ENCODE data around the gene PTPRJ.
"Not testable (repeated sequence)": the region's sequence is repeated elsewhere in the genome, so short reads cannot be mapped to it uniquely, and the experiment has no call there.

PTPRJ gene

GRCh38 chr11:47980088-47980906 lies at the start of gene PTPRJ:
Gene PTPRJ (plus strand): TSS chr11:47980559. CDS start chr11:47980913, 354 bp downstream.
- DNase-seq (ENCODE audit: low read depth in 2 of 2): peak; percentile 37 to 56

GRCh38 chr11:47932544-47932943 lies 47.8 kb upstream of the PTPRJ start:
- DNase-seq (ENCODE audit: low read depth in 2 of 2): no peak

- not testable (repeated sequence) for DNase-seq (ENCODE audit: low read depth in 2 of 2)
Measured at GRCh38 chr11:47933797-47934196, 46.6 kb upstream of the PTPRJ start.

- DNase-seq (ENCODE audit: low read depth in 2 of 2): no peak
Measured at GRCh38 chr11:47938791-47939560, 41.4 kb upstream of the PTPRJ start.

- no peak for DNase-seq (ENCODE audit: low read depth in 2 of 2)
Measured at GRCh38 chr11:47940904-47941649, 39.3 kb upstream of the PTPRJ start.

GRCh38 chr11:47941907-47942558 lies 38.3 kb upstream of the PTPRJ start:
- no peak for DNase-seq (ENCODE audit: low read depth in 2 of 2)

GRCh38 chr11:47943721-47944586 lies 36.4 kb upstream of the PTPRJ start:
- DNase-seq (ENCODE audit: low read depth in 2 of 2): no peak

GRCh38 chr11:47944632-47945031 lies 35.7 kb upstream of the PTPRJ start:
- DNase-seq (ENCODE audit: low read depth in 2 of 2): no peak

GRCh38 chr11:47946682-47947559 lies 33.4 kb upstream of the PTPRJ start:
- DNase-seq (ENCODE audit: low read depth in 2 of 2): peak in 1 of 2 donors; percentile 6

GRCh38 chr11:47948137-47948536 lies 32.2 kb upstream of the PTPRJ start:
- DNase-seq (ENCODE audit: low read depth in 2 of 2): no peak

- DNase-seq (ENCODE audit: low read depth in 2 of 2): not testable (repeated sequence)
Measured at GRCh38 chr11:47949001-47949675, 31.2 kb upstream of the PTPRJ start.

GRCh38 chr11:47950396-47950795 lies 30.0 kb upstream of the PTPRJ start:
- peak; percentile 36 to 39 for DNase-seq (ENCODE audit: low read depth in 2 of 2)

- DNase-seq (ENCODE audit: low read depth in 2 of 2): not testable (repeated sequence)
Measured at GRCh38 chr11:47951504-47951903, 28.9 kb upstream of the PTPRJ start.

- DNase-seq (ENCODE audit: low read depth in 2 of 2): no peak
Measured at GRCh38 chr11:47955061-47955755, 25.2 kb upstream of the PTPRJ start.

GRCh38 chr11:47960015-47960414 lies 20.3 kb upstream of the PTPRJ start:
- no peak for DNase-seq (ENCODE audit: low read depth in 2 of 2)

GRCh38 chr11:47961383-47961782 lies 19.0 kb upstream of the PTPRJ start:
- no peak for DNase-seq (ENCODE audit: low read depth in 2 of 2)

GRCh38 chr11:47964546-47964945 lies 15.8 kb upstream of the PTPRJ start:
- DNase-seq (ENCODE audit: low read depth in 2 of 2): no peak

Measured in stimulated activated CD4-positive, alpha-beta T cell treated with anti-CD3 and anti-CD28 coated beads, Interleukin-1b, Interleukin-23, amount 100 ng/mL, for 4 hours (primary cell).